Astrocyte (in vitro differentiated cells and primary cell): ENCODE data around the gene FAAH. TPM values are rescaled to one million over a fixed set of nuclear protein-coding genes. Genes with fewer than 3 reads are reported as not detected.
A peak's percentile ranks its signal among the peaks of the same experiment; 100 is the strongest.

Experiments
- DNase-seq: peaks from one replicate; pipeline ENCODE4 v3.0.0-alpha.2; 2010; ENCODE audit warnings: low read depth
- FAIRE-seq: peaks from 2 replicates; lab custom pipeline; 2011; peaks lifted over from hg19 to GRCh38; lab: Jason Lieb, UNC
- H2AFZ ChIP-seq: 2 replicates; pipeline ENCODE4 v1.6.0; 2012; ENCODE audit warnings: low read depth, low read length, inconsistent platforms
- H3K27ac ChIP-seq: 2 replicates; pipeline ENCODE4 v1.5.1; 2011; ENCODE audit warnings: low read depth, low read length, inconsistent platforms
- H3K27me3 ChIP-seq: 2 replicates; pipeline ENCODE4 v1.6.0; 2011; ENCODE audit warnings: low read length, inconsistent platforms; ENCODE audit not compliant: insufficient read depth
- H3K36me3 ChIP-seq: 2 replicates; pipeline ENCODE4 v1.5.1; 2011; ENCODE audit warnings: low read length, inconsistent platforms; ENCODE audit not compliant: insufficient read depth
- H3K4me1 ChIP-seq: 2 replicates; pipeline ENCODE4 v1.5.1; 2011; ENCODE audit warnings: low read length, inconsistent platforms; ENCODE audit not compliant: insufficient read depth
- H3K4me2 ChIP-seq: 2 replicates; pipeline ENCODE4 v1.6.0; 2012; ENCODE audit warnings: low read length, inconsistent platforms
- H3K4me3 ChIP-seq: 2 replicates; pipeline ENCODE4 v1.5.1; 2011; ENCODE audit warnings: low read depth, mild to moderate bottlenecking, low read length, inconsistent platforms; ENCODE audit not compliant: insufficient read depth
- H3K79me2 ChIP-seq: 2 replicates; pipeline ENCODE4 v1.6.0; 2012; ENCODE audit warnings: mild to moderate bottlenecking, low read length, inconsistent platforms; ENCODE audit not compliant: insufficient read depth
- H3K9ac ChIP-seq: 2 replicates; pipeline ENCODE4 v1.6.0; 2012; ENCODE audit warnings: mild to moderate bottlenecking, low read length, inconsistent platforms
- H3K9me3 ChIP-seq: 2 replicates; pipeline ENCODE4 v1.5.1; 2012; ENCODE audit warnings: low read depth, mild to moderate bottlenecking, low read length, inconsistent platforms; ENCODE audit not compliant: insufficient read depth
- H4K20me1 ChIP-seq: 2 replicates; pipeline ENCODE4 v1.6.0; 2012; ENCODE audit warnings: low read length, inconsistent platforms; ENCODE audit not compliant: insufficient read depth
- H3K27ac Mint-ChIP-seq: one replicate; pipeline ENCODE4 v1.8.0; 2021; ENCODE audit warnings: mild to moderate bottlenecking, mixed read lengths; ENCODE audit not compliant: unreplicated experiment
- H3K27me3 Mint-ChIP-seq: one replicate; pipeline ENCODE4 v1.8.0; 2021; ENCODE audit warnings: low read depth, mixed read lengths; ENCODE audit not compliant: unreplicated experiment
- H3K36me3 Mint-ChIP-seq: one replicate; pipeline ENCODE4 v1.8.0; 2021; ENCODE audit warnings: low read depth, mixed read lengths; ENCODE audit not compliant: unreplicated experiment
- H3K4me1 Mint-ChIP-seq: one replicate; pipeline ENCODE4 v1.8.0; 2021; ENCODE audit warnings: low read depth, mixed read lengths; ENCODE audit not compliant: unreplicated experiment
- H3K4me3 Mint-ChIP-seq: one replicate; pipeline ENCODE4 v1.8.0; 2021; ENCODE audit warnings: mild to moderate bottlenecking, moderate library complexity, mixed read lengths; ENCODE audit not compliant: unreplicated experiment
- H3K9me3 Mint-ChIP-seq: one replicate; pipeline ENCODE4 v1.8.0; 2021; ENCODE audit warnings: mild to moderate bottlenecking, mixed read lengths; ENCODE audit not compliant: unreplicated experiment
- CTCF ChIP-seq: IDR thresholded peaks from 2 replicates; pipeline ENCODE4 v1.5.1; 2011; ENCODE audit warnings: low read depth, mild to moderate bottlenecking, inconsistent platforms, low read length, moderate library complexity; ENCODE audit not compliant: insufficient read depth
- EZH2 ChIP-seq: IDR thresholded peaks from 2 replicates; pipeline ENCODE4 v1.6.1; 2012; ENCODE audit warnings: mild to moderate bottlenecking, low read length, inconsistent platforms; ENCODE audit not compliant: insufficient read depth
- total RNA-seq: library from RNA; stranded (reverse); gene quantifications from 2 replicates; pipeline ENCODE4 v1.2.1, GENCODE V29; 2021

The FAAH gene
- total RNA-seq, 1 donor from 2014 or later: 1.9 TPM

- Histone ChIP-seq H3K9ac (no peak overlapping the region), H3K36me3 (no peaks in the 10 kb centered on the region), H3K4me2 (no peak overlapping the region), H4K20me1 (no peaks in the 10 kb centered on the region), H3K4me1 (peaks cover 3% of the 10 kb centered on the region), H3K27me3 (peaks cover 50% of the 10 kb centered on the region), H2AFZ (no peak overlapping the region), H3K27ac (no peak overlapping the region), H3K79me2 (no peaks in the 10 kb centered on the region), H3K9me3 (no peaks in the 10 kb centered on the region), H3K4me3 (no peak overlapping the region)
- FAIRE-seq: no peak
- Mint-ChIP-seq H3K4me1 (peaks cover 11% of the 10 kb centered on the region), H3K27me3 (peaks cover 64% of the 10 kb centered on the region), H3K36me3 (no peaks in the 10 kb centered on the region), H3K4me3 (no peak overlapping the region), H3K9me3 (no peaks in the 10 kb centered on the region), H3K27ac (no peak overlapping the region)
- no peak for DNase-seq
- TF ChIP-seq CTCF: no peak
- no peak for TF ChIP-seq EZH2
Measured at GRCh38 chr1:46458190-46458589, 64.1 kb downstream of the FAAH start.

DNA sequence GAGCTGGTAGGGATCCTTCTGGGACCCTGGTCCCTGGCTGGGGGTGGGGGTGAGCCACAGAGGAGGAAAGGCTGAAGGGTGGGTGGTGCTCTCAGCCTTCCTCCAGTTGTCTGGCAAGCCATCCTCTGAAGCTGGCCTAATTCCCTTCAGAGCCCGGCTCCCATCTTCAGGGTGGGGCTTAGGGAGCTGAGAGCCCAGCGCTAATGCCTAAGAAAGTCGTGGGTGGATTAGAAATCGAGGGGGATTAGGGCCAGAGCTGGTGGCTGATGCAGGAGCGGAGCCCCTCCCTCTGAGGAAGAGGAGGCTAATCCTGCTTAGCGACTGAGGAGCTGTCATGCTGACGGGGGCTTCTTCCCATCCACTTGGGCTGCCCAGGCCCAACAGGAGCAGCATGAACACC, 64.7 kb downstream of the FAAH start:
- Mint-ChIP-seq H3K36me3 (no peaks in the 10 kb centered on the region), H3K4me3 (no peak overlapping the region), H3K27me3 (peaks cover 62% of the 10 kb centered on the region), H3K9me3 (no peaks in the 10 kb centered on the region), H3K4me1 (peaks cover 11% of the 10 kb centered on the region), H3K27ac (no peak overlapping the region)
- Histone ChIP-seq H4K20me1 (no peaks in the 10 kb centered on the region), H3K79me2 (no peaks in the 10 kb centered on the region), H3K9me3 (no peaks in the 10 kb centered on the region), H3K4me3 (no peak overlapping the region), H3K4me1 (peaks cover 3% of the 10 kb centered on the region), H3K27me3 (peaks cover 47% of the 10 kb centered on the region), H3K9ac (no peak overlapping the region), H3K4me2 (no peak overlapping the region), H3K36me3 (no peaks in the 10 kb centered on the region), H2AFZ (no peak overlapping the region), H3K27ac (no peak overlapping the region)
- FAIRE-seq: no peak
- DNase-seq: no peak
- TF ChIP-seq EZH2 (no peak), CTCF (no peak)

- peaks cover 43% of the 10 kb centered on the region for H3K27me3 ChIP-seq
- Mint-ChIP-seq H3K27me3 (peaks cover 61% of the 10 kb centered on the region), H3K27ac (peak overlapping the region; percentile 31)
Measured at GRCh38 chr1:46459315-46459714, 65.2 kb downstream of the FAAH start.

More at GRCh38 chr1:46459315-46459714, 65.2 kb downstream of the FAAH start:
- no peak overlapping the region for H2AFZ ChIP-seq
- Mint-ChIP-seq H3K9me3 (no peaks in the 10 kb centered on the region), H3K4me1 (peaks cover 12% of the 10 kb centered on the region), H3K4me3 (no peak overlapping the region), H3K36me3 (no peaks in the 10 kb centered on the region)
- H3K27ac ChIP-seq: no peak overlapping the region
- no peak overlapping the region for H3K4me3 ChIP-seq
- H3K9me3 ChIP-seq: no peaks in the 10 kb centered on the region
- H3K4me1 ChIP-seq: peaks cover 3% of the 10 kb centered on the region
- FAIRE-seq: no peak
- no peaks in the 10 kb centered on the region for H3K79me2 ChIP-seq
- no peaks in the 10 kb centered on the region for H3K36me3 ChIP-seq
- no peak for TF ChIP-seq CTCF
- TF ChIP-seq EZH2: no peak
- H3K9ac ChIP-seq: no peak overlapping the region
- H4K20me1 ChIP-seq: no peaks in the 10 kb centered on the region
- no peak overlapping the region for H3K4me2 ChIP-seq
- no peak for DNase-seq
